WTC11 (cell line): ENCODE results near the gene CTNS. TPM values are rescaled to one million over a fixed set of nuclear protein-coding genes. Genes with fewer than 3 reads are reported as not detected.

Experiments used
- ATAC-seq: fragments of 200-7000 bp; cut with Tn5 transposase; 2 replicates; pipeline ENCODE4 v1.10.0; 2021; ENCODE audit warnings: mild to moderate bottlenecking, moderate library complexity
- CTCF ChIA-PET: fragments of 300-600 bp; sonication (Branson Sonifier 250); formaldehyde crosslinking; loops from one replicate; lab custom pipeline; 2021; ENCODE audit warnings: antibody characterized with exemption; lab: Charles Lee
- POLR2A ChIA-PET: fragments of 350-600 bp; sonication (Branson Sonifier 250); formaldehyde crosslinking; loops from one replicate; lab custom pipeline; 2021; ENCODE audit warnings: antibody characterized with exemption; lab: Charles Lee
- DNase-seq: peaks from one replicate; pipeline ENCODE4 v3.0.0; 2021; ENCODE audit warnings: low spot score
- H3K27ac Mint-ChIP-seq: 2 replicates; pipeline ENCODE4 v1.8.0; 2021; ENCODE audit warnings: mixed read lengths
- H3K27me3 Mint-ChIP-seq: 2 replicates; pipeline ENCODE4 v1.8.0; 2021; ENCODE audit warnings: low read depth, mild to moderate bottlenecking, moderate library complexity, mixed read lengths
- H3K36me3 Mint-ChIP-seq: 2 replicates; pipeline ENCODE4 v1.8.0; 2021; ENCODE audit warnings: mixed read lengths
- H3K4me1 Mint-ChIP-seq: 2 replicates; pipeline ENCODE4 v1.8.0; 2022; ENCODE audit warnings: mixed read lengths
- H3K4me3 Mint-ChIP-seq: 2 replicates; pipeline ENCODE4 v1.8.0; 2021; ENCODE audit warnings: mild to moderate bottlenecking, moderate library complexity, mixed read lengths
- H3K9me3 Mint-ChIP-seq: 2 replicates; pipeline ENCODE4 v1.8.0; 2021; ENCODE audit warnings: mixed read lengths
- ESRRA ChIP-seq: sonication (generic); formaldehyde crosslinking; IDR thresholded peaks from 2 replicates; pipeline ENCODE4 v1.8.1; 2022; ENCODE audit warnings: mild to moderate bottlenecking, missing genetic modification reagents, borderline replicate concordance
- ETV6 ChIP-seq: sonication (generic); formaldehyde crosslinking; IDR thresholded peaks from 2 replicates; pipeline ENCODE4 v1.8.1; 2022; ENCODE audit warnings: mild to moderate bottlenecking, missing genetic modification reagents
- GRHL2 ChIP-seq: fragments of 250-450 bp; sonication (Bioruptor Pico); IDR thresholded peaks from 2 replicates; pipeline ENCODE4 v1.8.0; 2022; ENCODE audit warnings: mild to moderate bottlenecking, moderate library complexity; ENCODE audit not compliant: insufficient replicate concordance, severe bottlenecking
- HMGA2 ChIP-seq: fragments of 250-450 bp; sonication (Bioruptor Pico); IDR thresholded peaks from 2 replicates; pipeline ENCODE4 v1.4.0; 2021; ENCODE audit warnings: mild to moderate bottlenecking, moderate library complexity
- MXD4 ChIP-seq: fragments of 250-450 bp; sonication (Bioruptor Pico); IDR thresholded peaks from 2 replicates; pipeline ENCODE4 v1.8.0; 2021; ENCODE audit warnings: mild to moderate bottlenecking, moderate library complexity, borderline replicate concordance
- MYBL2 ChIP-seq: sonication (generic); formaldehyde crosslinking; IDR thresholded peaks from 2 replicates; pipeline ENCODE4 v1.8.1; 2023; ENCODE audit warnings: mild to moderate bottlenecking, moderate library complexity, missing genetic modification reagents
- NR3C1 ChIP-seq: sonication (generic); formaldehyde crosslinking; conservative IDR thresholded peaks from 2 replicates; pipeline ENCODE4 v1.8.1; 2023; ENCODE audit warnings: low read depth, mild to moderate bottlenecking, missing genetic modification reagents
- RORB ChIP-seq: fragments of 250-450 bp; sonication (Bioruptor Pico); IDR thresholded peaks from 2 replicates; pipeline ENCODE4 v1.9.0; 2021; ENCODE audit warnings: mild to moderate bottlenecking
- SMAD3 ChIP-seq: sonication (generic); formaldehyde crosslinking; IDR thresholded peaks from 2 replicates; pipeline ENCODE4 v1.8.0; 2022; ENCODE audit warnings: missing genetic modification reagents, mild to moderate bottlenecking, borderline replicate concordance
- SP1 ChIP-seq: sonication (generic); formaldehyde crosslinking; conservative IDR thresholded peaks from 2 replicates; pipeline ENCODE4 v1.8.1; 2022; ENCODE audit warnings: missing genetic modification reagents
- TCF7 ChIP-seq: sonication (generic); formaldehyde crosslinking; IDR thresholded peaks from 2 replicates; pipeline ENCODE4 v1.8.0; 2022; ENCODE audit warnings: mild to moderate bottlenecking, low read depth, missing genetic modification reagents, moderate library complexity
- ZNF121 ChIP-seq: sonication (generic); formaldehyde crosslinking; IDR thresholded peaks from 2 replicates; pipeline ENCODE4 v1.8.0; 2023; ENCODE audit warnings: missing genetic modification reagents
- ZNF317 ChIP-seq: sonication (generic); formaldehyde crosslinking; IDR thresholded peaks from 2 replicates; pipeline ENCODE4 v1.8.1; 2023; ENCODE audit warnings: low read depth, mild to moderate bottlenecking, moderate library complexity, missing genetic modification reagents, borderline replicate concordance
- ZNF396 ChIP-seq: fragments of 250-450 bp; sonication (Bioruptor Pico); IDR thresholded peaks from 2 replicates; pipeline ENCODE4 v1.8.0; 2021; ENCODE audit warnings: mild to moderate bottlenecking, moderate library complexity, borderline replicate concordance
- ZNF423 ChIP-seq: fragments of 250-450 bp; sonication (Bioruptor Pico); IDR thresholded peaks from 2 replicates; pipeline ENCODE4 v2.1.2; 2022; ENCODE audit warnings: mild to moderate bottlenecking, moderate library complexity
- ZNF671 ChIP-seq: fragments of 250-450 bp; sonication (Bioruptor Pico); IDR thresholded peaks from 2 replicates; pipeline ENCODE4 v1.8.0; 2021; ENCODE audit warnings: mild to moderate bottlenecking
- total RNA-seq: library from RNA; stranded (reverse); gene quantifications from 3 replicates; pipeline ENCODE4 v1.2.3, GENCODE V29; 2021
- TF ChIP-seq, protein P1 (sequence below): sonication (generic); formaldehyde crosslinking; IDR thresholded peaks from 2 replicates; pipeline ENCODE4 v1.8.1; 2022; ENCODE audit warnings: low read depth, missing genetic modification reagents, borderline replicate concordance
- TF ChIP-seq, protein P2 (sequence below): sonication (generic); formaldehyde crosslinking; IDR thresholded peaks from 2 replicates; pipeline ENCODE4 v1.8.1; 2022; ENCODE audit warnings: mild to moderate bottlenecking, missing genetic modification reagents, moderate library complexity, borderline replicate concordance
- TF ChIP-seq, protein P3 (sequence below): fragments of 250-450 bp; sonication (Bioruptor Pico); IDR thresholded peaks from 2 replicates; pipeline ENCODE4 v1.8.0; 2021; ENCODE audit warnings: mild to moderate bottlenecking
- TF ChIP-seq, protein P4 (sequence below): sonication (generic); formaldehyde crosslinking; IDR thresholded peaks from 2 replicates; pipeline ENCODE4 v1.8.1; 2023; ENCODE audit warnings: mild to moderate bottlenecking, missing genetic modification reagents, moderate library complexity
- TF ChIP-seq, protein P5 (sequence below): sonication (generic); formaldehyde crosslinking; IDR thresholded peaks from 2 replicates; pipeline ENCODE4 v1.8.0; 2022; ENCODE audit warnings: mild to moderate bottlenecking, missing genetic modification reagents

Gene CTNS
- total RNA-seq, 1 experiment from 2014 or later = 10.7 TPM

DNA sequence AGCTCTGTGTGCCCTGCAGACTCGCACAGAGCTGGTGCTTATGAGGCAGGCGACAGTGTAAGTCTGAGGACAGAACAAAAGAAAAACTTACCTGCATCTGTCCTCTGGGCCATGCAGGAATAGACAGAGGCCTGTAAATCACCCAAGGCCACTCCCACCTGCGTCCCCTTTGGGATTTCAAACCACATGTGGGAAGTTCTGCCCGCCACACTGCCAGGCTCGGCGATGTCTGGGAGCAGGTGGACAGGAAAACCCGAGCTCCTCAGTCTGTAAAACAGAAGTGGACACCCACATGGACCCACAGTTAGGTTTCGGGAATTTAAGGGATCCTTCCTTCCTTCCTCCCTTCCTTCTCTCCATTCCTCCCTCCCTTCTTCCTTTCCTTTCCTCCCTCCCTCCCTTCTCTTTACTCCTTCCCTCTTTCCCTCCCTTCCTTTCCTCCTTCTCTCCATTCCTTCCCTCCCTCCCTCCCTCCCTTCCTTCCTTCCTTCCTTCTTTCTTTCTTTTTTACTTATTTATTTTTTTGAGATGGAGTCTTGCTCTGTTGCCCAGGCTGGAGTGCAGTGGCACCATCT, 15.3 kb upstream of the CTNS start:
- Mint-ChIP-seq H3K27me3 (no peaks in the 10 kb centered on the region), H3K4me1 (no peaks in the 10 kb centered on the region), H3K4me3 (no peak overlapping the region), H3K27ac (no peak overlapping the region), H3K36me3 (peaks cover 68% of the 10 kb centered on the region), H3K9me3 (no peaks in the 10 kb centered on the region)
- POLR2A ChIA-PET = no interaction called here
- CTCF ChIA-PET = interaction anchor here (1.4 kb wide), 1 partner anchor 61 kb away, joined by 3 read pairs; no protein-coding TSS in a partner anchor
- ATAC-seq (no peak), DNase-seq (no peak)
- TF ChIP-seq, protein P1, sequence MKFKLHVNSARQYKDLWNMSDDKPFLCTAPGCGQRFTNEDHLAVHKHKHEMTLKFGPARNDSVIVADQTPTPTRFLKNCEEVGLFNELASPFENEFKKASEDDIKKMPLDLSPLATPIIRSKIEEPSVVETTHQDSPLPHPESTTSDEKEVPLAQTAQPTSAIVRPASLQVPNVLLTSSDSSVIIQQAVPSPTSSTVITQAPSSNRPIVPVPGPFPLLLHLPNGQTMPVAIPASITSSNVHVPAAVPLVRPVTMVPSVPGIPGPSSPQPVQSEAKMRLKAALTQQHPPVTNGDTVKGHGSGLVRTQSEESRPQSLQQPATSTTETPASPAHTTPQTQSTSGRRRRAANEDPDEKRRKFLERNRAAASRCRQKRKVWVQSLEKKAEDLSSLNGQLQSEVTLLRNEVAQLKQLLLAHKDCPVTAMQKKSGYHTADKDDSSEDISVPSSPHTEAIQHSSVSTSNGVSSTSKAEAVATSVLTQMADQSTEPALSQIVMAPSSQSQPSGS (CRISPR knock-in tag) = no peak
- TF ChIP-seq ZNF396 (CRISPR knock-in tag) = no peak
- no peak for TF ChIP-seq HMGA2 (CRISPR knock-in tag)
- TF ChIP-seq, protein P2, sequence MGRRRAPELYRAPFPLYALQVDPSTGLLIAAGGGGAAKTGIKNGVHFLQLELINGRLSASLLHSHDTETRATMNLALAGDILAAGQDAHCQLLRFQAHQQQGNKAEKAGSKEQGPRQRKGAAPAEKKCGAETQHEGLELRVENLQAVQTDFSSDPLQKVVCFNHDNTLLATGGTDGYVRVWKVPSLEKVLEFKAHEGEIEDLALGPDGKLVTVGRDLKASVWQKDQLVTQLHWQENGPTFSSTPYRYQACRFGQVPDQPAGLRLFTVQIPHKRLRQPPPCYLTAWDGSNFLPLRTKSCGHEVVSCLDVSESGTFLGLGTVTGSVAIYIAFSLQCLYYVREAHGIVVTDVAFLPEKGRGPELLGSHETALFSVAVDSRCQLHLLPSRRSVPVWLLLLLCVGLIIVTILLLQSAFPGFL (CRISPR knock-in tag) = no peak
- TF ChIP-seq TCF7 (CRISPR knock-in tag) = no peak
- TF ChIP-seq, protein P3, sequence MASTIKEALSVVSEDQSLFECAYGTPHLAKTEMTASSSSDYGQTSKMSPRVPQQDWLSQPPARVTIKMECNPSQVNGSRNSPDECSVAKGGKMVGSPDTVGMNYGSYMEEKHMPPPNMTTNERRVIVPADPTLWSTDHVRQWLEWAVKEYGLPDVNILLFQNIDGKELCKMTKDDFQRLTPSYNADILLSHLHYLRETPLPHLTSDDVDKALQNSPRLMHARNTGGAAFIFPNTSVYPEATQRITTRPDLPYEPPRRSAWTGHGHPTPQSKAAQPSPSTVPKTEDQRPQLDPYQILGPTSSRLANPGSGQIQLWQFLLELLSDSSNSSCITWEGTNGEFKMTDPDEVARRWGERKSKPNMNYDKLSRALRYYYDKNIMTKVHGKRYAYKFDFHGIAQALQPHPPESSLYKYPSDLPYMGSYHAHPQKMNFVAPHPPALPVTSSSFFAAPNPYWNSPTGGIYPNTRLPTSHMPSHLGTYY = no peak
- TF ChIP-seq ZNF671 (CRISPR knock-in tag) = no peak
- TF ChIP-seq ZNF423 (CRISPR knock-in tag) = no peak
- TF ChIP-seq SP1 (CRISPR knock-in tag) = no peak
- no peak for TF ChIP-seq ZNF317
- no peak for TF ChIP-seq ZNF121
- no peak for TF ChIP-seq SMAD3 (CRISPR knock-in tag)
- no peak for TF ChIP-seq RORB
- TF ChIP-seq MYBL2 (CRISPR knock-in tag) = no peak
- no peak for TF ChIP-seq GRHL2 (CRISPR knock-in tag)
- TF ChIP-seq, protein P4, sequence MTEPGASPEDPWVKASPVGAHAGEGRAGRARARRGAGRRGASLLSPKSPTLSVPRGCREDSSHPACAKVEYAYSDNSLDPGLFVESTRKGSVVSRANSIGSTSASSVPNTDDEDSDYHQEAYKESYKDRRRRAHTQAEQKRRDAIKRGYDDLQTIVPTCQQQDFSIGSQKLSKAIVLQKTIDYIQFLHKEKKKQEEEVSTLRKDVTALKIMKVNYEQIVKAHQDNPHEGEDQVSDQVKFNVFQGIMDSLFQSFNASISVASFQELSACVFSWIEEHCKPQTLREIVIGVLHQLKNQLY (CRISPR knock-in tag) = no peak
- TF ChIP-seq, protein P5, sequence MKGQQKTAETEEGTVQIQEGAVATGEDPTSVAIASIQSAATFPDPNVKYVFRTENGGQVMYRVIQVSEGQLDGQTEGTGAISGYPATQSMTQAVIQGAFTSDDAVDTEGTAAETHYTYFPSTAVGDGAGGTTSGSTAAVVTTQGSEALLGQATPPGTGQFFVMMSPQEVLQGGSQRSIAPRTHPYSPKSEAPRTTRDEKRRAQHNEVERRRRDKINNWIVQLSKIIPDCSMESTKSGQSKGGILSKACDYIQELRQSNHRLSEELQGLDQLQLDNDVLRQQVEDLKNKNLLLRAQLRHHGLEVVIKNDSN (CRISPR knock-in tag) = no peak
- TF ChIP-seq MXD4 (CRISPR knock-in tag) = no peak
- TF ChIP-seq ETV6 (CRISPR knock-in tag) = no peak
- TF ChIP-seq ESRRA (CRISPR knock-in tag) = no peak

DNA sequence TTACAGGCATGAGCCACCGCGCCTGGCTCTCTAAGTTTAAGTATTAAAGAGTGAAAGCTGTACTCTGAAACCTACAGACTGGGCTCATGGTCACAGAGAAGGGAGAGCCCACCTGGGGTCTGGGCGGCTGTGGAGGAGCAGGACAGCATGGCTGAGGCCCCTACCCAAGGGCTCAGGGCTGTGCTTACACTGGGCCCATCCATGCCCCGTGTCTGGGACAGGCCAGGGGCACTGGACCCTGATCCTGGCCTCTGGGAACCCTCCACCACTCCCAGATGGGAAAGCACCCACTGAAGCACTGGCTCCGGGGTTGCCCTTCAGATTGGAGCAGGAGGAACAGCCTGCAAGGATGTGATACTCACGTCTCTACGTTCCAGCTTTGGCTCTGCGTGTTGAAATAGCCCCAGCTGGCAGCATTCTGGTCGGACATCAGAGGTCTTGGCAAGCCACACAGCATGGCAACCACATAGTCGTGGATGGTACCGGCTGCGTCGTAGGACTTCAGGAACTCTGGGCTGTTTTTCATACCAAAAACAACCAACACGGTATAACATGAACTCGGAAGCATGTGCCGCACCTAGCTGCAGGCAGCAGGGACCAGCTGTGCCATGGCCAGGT, 13.5 kb upstream of the CTNS start:
- ChIA-PET CTCF (interaction anchor here (1.1 kb wide), 1 partner anchor 21 kb away, joined by 3 read pairs; no protein-coding TSS in a partner anchor), POLR2A (interaction anchor here (0.5 kb wide), 1 partner anchor 163 kb away, joined by 7 read pairs; no protein-coding TSS in a partner anchor)
- H3K4me3 Mint-ChIP-seq = no peak overlapping the region
- no peak overlapping the region for H3K27ac Mint-ChIP-seq
- no peaks in the 10 kb centered on the region for H3K27me3 Mint-ChIP-seq
- no peaks in the 10 kb centered on the region for H3K9me3 Mint-ChIP-seq
- ATAC-seq = no peak
- H3K36me3 Mint-ChIP-seq = peaks cover 65% of the 10 kb centered on the region
- TF ChIP-seq GRHL2 (CRISPR knock-in tag) (no peak), NR3C1 (CRISPR knock-in tag) (no peak), MXD4 (CRISPR knock-in tag) (no peak)
- TF ChIP-seq, all 79 proteins: peak for 0
- no peaks in the 10 kb centered on the region for H3K4me1 Mint-ChIP-seq
- no peak for DNase-seq
